PC-9 (cell line): ENCODE data around the gene IL4R. TPM values are rescaled to one million over a fixed set of nuclear protein-coding genes. Genes with fewer than 3 reads are reported as not detected.

Experiments used
- BruUV-seq: library from RNA; stranded (reverse); fragments of 400-500 nt; replicated peaks from 2 replicates; lab custom pipeline; 2021; lab: Mats Ljungman, UMichigan
- CTCF ChIA-PET: fragments of 300-600 bp; sonication (Branson Sonifier 250); formaldehyde crosslinking; loops from one replicate; lab custom pipeline; 2022; ENCODE audit warnings: antibody characterized with exemption; lab: Charles Lee
- POLR2A ChIA-PET: fragments of 300-600 bp; sonication (Branson Sonifier 250); formaldehyde crosslinking; loops from one replicate; lab custom pipeline; 2022; ENCODE audit warnings: antibody characterized with exemption; ENCODE audit not compliant: unreplicated experiment; lab: Charles Lee
- DNase-seq, 2 experiments: peaks; one replicate each; pipeline versions ENCODE4 v3.0.0 to v3.0.0-alpha.2; 2015 to 2022; ENCODE audit warnings: mixed read lengths in 1 of 2
- H2AFZ ChIP-seq: fragments of 200-600 bp; sonication (generic); 2 replicates; pipeline ENCODE4 v1.8.1; 2017; ENCODE audit warnings: antibody characterized with exemption
- H3F3A ChIP-seq: fragments of 200-600 bp; sonication (generic); 2 replicates; pipeline ENCODE4 v1.8.1; 2017; ENCODE audit warnings: antibody characterized with exemption, mild to moderate bottlenecking, low read depth; ENCODE audit not compliant: insufficient read depth
- H3K27ac ChIP-seq: fragments of 200-600 bp; sonication (generic); 2 replicates; pipeline ENCODE4 v1.6.1; 2016; ENCODE audit warnings: mixed run types
- H3K27me3 ChIP-seq: fragments of 200-600 bp; sonication (generic); 2 replicates; pipeline ENCODE4 v1.6.1; 2016; ENCODE audit warnings: low read depth, mixed run types; ENCODE audit not compliant: insufficient read depth
- H3K36me3 ChIP-seq: fragments of 200-600 bp; sonication (generic); 2 replicates; pipeline ENCODE4 v1.6.1; 2016; ENCODE audit warnings: low read depth, mixed run types
- H3K4me1 ChIP-seq: fragments of 200-600 bp; sonication (generic); replicated peaks from 2 replicates; pipeline ENCODE4 v1.6.1; 2016; ENCODE audit warnings: mixed run types; ENCODE audit not compliant: insufficient read depth
- H3K4me2 ChIP-seq: fragments of 200-600 bp; sonication (generic); 2 replicates; pipeline ENCODE4 v1.6.1; 2017; ENCODE audit warnings: mixed run types
- H3K4me3 ChIP-seq: fragments of 200-600 bp; sonication (generic); 2 replicates; pipeline ENCODE4 v1.6.1; 2016; ENCODE audit warnings: mixed run types
- H3K79me2 ChIP-seq: fragments of 200-600 bp; sonication (generic); 2 replicates; pipeline ENCODE4 v1.6.1; 2017; ENCODE audit warnings: low read depth, mixed run types
- H3K9me2 ChIP-seq: fragments of 200-600 bp; sonication (generic); 2 replicates; pipeline ENCODE4 v1.8.1; 2017; ENCODE audit warnings: mild to moderate bottlenecking; ENCODE audit not compliant: insufficient read depth
- H3K9me3 ChIP-seq: fragments of 200-600 bp; sonication (generic); 2 replicates; pipeline ENCODE4 v1.8.1; 2016; ENCODE audit warnings: low read depth; ENCODE audit not compliant: insufficient read depth
- H4K20me1 ChIP-seq: fragments of 200-600 bp; sonication (generic); 2 replicates; pipeline ENCODE4 v1.8.1; 2017; ENCODE audit not compliant: insufficient read depth
- EZH2 ChIP-seq: fragments of 200-600 bp; sonication (generic); IDR thresholded peaks from 2 replicates; pipeline ENCODE4 v1.8.0; 2017; ENCODE audit warnings: antibody characterized with exemption, low read depth
- intact Hi-C: fragments of 100-400 bp; cut with micrococcal nuclease; formaldehyde crosslinking; loops from one replicate; pipeline ENCODE4 v1.10.0; 2022; ENCODE audit not compliant: unreplicated experiment
- total RNA-seq: library from RNA; stranded (reverse); gene quantifications from 2 replicates; pipeline ENCODE4 v1.2.3, GENCODE V29; 2021
- TF ChIP-seq, protein P1 (sequence below): fragments of 200-600 bp; sonication (generic); conservative IDR thresholded peaks from 2 replicates; pipeline ENCODE4 v1.6.1; 2017; ENCODE audit warnings: mixed run types, antibody characterized with exemption, mild to moderate bottlenecking, moderate library complexity

IL4R gene
- total RNA-seq, 1 experiment from 2014 or later, result 76.5 TPM

- CTCF ChIA-PET, result no interaction called here
- POLR2A ChIA-PET, result no interaction called here
Observed at GRCh38 chr16:27406511-27407128, 92.8 kb downstream of the IL4R start.

GRCh38 chr16:27407133-27407532, 93.4 kb downstream of the IL4R start:
- no TSS peak for BruUV-seq
- POLR2A ChIA-PET, result no interaction called here
- no peaks in the 10 kb centered on the region for H3K9me3 ChIP-seq
- H3K36me3 ChIP-seq, result no peaks in the 10 kb centered on the region
- H3F3A ChIP-seq, result no peaks in the 10 kb centered on the region
- H3K27me3 ChIP-seq, result peaks cover 66% of the 10 kb centered on the region
- TF ChIP-seq EZH2, result no peak
- TF ChIP-seq, protein P1, sequence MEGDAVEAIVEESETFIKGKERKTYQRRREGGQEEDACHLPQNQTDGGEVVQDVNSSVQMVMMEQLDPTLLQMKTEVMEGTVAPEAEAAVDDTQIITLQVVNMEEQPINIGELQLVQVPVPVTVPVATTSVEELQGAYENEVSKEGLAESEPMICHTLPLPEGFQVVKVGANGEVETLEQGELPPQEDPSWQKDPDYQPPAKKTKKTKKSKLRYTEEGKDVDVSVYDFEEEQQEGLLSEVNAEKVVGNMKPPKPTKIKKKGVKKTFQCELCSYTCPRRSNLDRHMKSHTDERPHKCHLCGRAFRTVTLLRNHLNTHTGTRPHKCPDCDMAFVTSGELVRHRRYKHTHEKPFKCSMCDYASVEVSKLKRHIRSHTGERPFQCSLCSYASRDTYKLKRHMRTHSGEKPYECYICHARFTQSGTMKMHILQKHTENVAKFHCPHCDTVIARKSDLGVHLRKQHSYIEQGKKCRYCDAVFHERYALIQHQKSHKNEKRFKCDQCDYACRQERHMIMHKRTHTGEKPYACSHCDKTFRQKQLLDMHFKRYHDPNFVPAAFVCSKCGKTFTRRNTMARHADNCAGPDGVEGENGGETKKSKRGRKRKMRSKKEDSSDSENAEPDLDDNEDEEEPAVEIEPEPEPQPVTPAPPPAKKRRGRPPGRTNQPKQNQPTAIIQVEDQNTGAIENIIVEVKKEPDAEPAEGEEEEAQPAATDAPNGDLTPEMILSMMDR, result no peak
- no peak overlapping the region for H3K4me3 ChIP-seq
- intact Hi-C loops, result no loop called here
- DNase-seq, result no peak
- no peaks in the 10 kb centered on the region for H3K9me2 ChIP-seq
- no peaks in the 10 kb centered on the region for H3K79me2 ChIP-seq
- H3K4me1 ChIP-seq, result no peaks in the 10 kb centered on the region
- no peak overlapping the region for H3K4me2 ChIP-seq
- no peak overlapping the region for H2AFZ ChIP-seq
- H3K27ac ChIP-seq, result no peak overlapping the region
- CTCF ChIA-PET, result no interaction called here
- H4K20me1 ChIP-seq, result no peaks in the 10 kb centered on the region

More at GRCh38 chr16:27406511-27407128, 92.8 kb downstream of the IL4R start:
- TF ChIP-seq EZH2, result no peak
- TF ChIP-seq, protein P1, result no peak
- no peak for DNase-seq
- Histone ChIP-seq H3F3A (no peaks in the 10 kb centered on the region), H3K4me2 (no peak overlapping the region), H3K4me3 (no peak overlapping the region), H2AFZ (no peak overlapping the region), H3K9me2 (no peaks in the 10 kb centered on the region), H3K27ac (no peak overlapping the region), H4K20me1 (no peaks in the 10 kb centered on the region), H3K9me3 (no peaks in the 10 kb centered on the region), H3K79me2 (no peaks in the 10 kb centered on the region), H3K4me1 (no peaks in the 10 kb centered on the region), H3K36me3 (no peaks in the 10 kb centered on the region), H3K27me3 (peaks cover 71% of the 10 kb centered on the region)
- BruUV-seq, result no TSS peak
- intact Hi-C loops, result no loop called here

- H3K36me3 ChIP-seq, result no peaks in the 10 kb centered on the region
- BruUV-seq, result no TSS peak
- no peak overlapping the region for H3K4me3 ChIP-seq
- no peaks in the 10 kb centered on the region for H3K9me3 ChIP-seq
- no peaks in the 10 kb centered on the region for H4K20me1 ChIP-seq
- intact Hi-C loops, result no loop called here
- no peaks in the 10 kb centered on the region for H3K4me1 ChIP-seq
- ChIA-PET CTCF (no interaction called here), POLR2A (no interaction called here)
- no peak overlapping the region for H2AFZ ChIP-seq
- H3K79me2 ChIP-seq, result no peaks in the 10 kb centered on the region
- H3K4me2 ChIP-seq, result no peak overlapping the region
- no peak overlapping the region for H3K27ac ChIP-seq
- no peaks in the 10 kb centered on the region for H3F3A ChIP-seq
- TF ChIP-seq, protein P1, result no peak
- TF ChIP-seq EZH2, result no peak
- peaks cover 56% of the 10 kb centered on the region for H3K27me3 ChIP-seq
- DNase-seq, result no peak
- H3K9me2 ChIP-seq, result no peaks in the 10 kb centered on the region
Observed at GRCh38 chr16:27408012-27408601, 94.3 kb downstream of the IL4R start.
